Caco-2 (cell line): ENCODE measurements around the gene PMM2. TPM values are rescaled to one million over a fixed set of nuclear protein-coding genes. Genes with fewer than 3 reads are reported as not detected.

Experiments
- BruUV-seq: library from RNA; stranded (reverse); fragments of 400-500 nt; replicated peaks from 2 replicates; lab custom pipeline; 2021; lab: Mats Ljungman, UMichigan
- CTCF ChIA-PET: fragments of 300-600 bp; sonication (Branson Sonifier 250); formaldehyde crosslinking; loops from one replicate; lab custom pipeline; 2022; ENCODE audit warnings: antibody characterized with exemption; lab: Charles Lee
- POLR2A ChIA-PET: fragments of 300-600 bp; sonication (Branson Sonifier 250); formaldehyde crosslinking; loops from one replicate; lab custom pipeline; 2022; ENCODE audit warnings: antibody characterized with exemption; lab: Charles Lee
- DNase-seq, 2 experiments: peaks; one replicate each; pipeline versions ENCODE4 v3.0.0 to v3.0.0-alpha.2; 2020 to 2022
- H3K27me3 ChIP-seq: replicated peaks from 2 replicates; pipeline ENCODE4 v1.6.0; 2011; ENCODE audit warnings: low read length; ENCODE audit not compliant: control insufficient read depth, insufficient read depth
- H3K36me3 ChIP-seq: 2 replicates; pipeline ENCODE4 v1.5.1; 2011; ENCODE audit warnings: low read length; ENCODE audit not compliant: control insufficient read depth, insufficient read depth
- H3K4me1 ChIP-seq: fragments of 250-450 bp; sonication (Bioruptor Pico); 2 replicates; pipeline ENCODE4 v1.5.1; 2020; ENCODE audit warnings: mild to moderate bottlenecking
- H3K4me3 ChIP-seq: 2 replicates; pipeline ENCODE4 v1.5.1; 2011; ENCODE audit warnings: low read depth, mild to moderate bottlenecking, control low read depth, low read length
- H3K9me3 ChIP-seq: fragments of 250-450 bp; sonication (Bioruptor Pico); 2 replicates; pipeline ENCODE4 v1.5.1; 2020; ENCODE audit warnings: mild to moderate bottlenecking, moderate library complexity
- H3K27ac Mint-ChIP-seq: one replicate; pipeline ENCODE4 v1.8.0; 2022; ENCODE audit warnings: mixed read lengths; ENCODE audit not compliant: unreplicated experiment
- H3K27me3 Mint-ChIP-seq: one replicate; pipeline ENCODE4 v1.8.0; 2022; ENCODE audit warnings: mixed read lengths; ENCODE audit not compliant: insufficient read depth, unreplicated experiment
- H3K36me3 Mint-ChIP-seq: one replicate; pipeline ENCODE4 v1.8.0; 2022; ENCODE audit warnings: mild to moderate bottlenecking, mixed read lengths; ENCODE audit not compliant: insufficient read depth, unreplicated experiment
- H3K4me1 Mint-ChIP-seq: one replicate; pipeline ENCODE4 v1.8.0; 2022; ENCODE audit warnings: low read depth, mixed read lengths; ENCODE audit not compliant: unreplicated experiment
- H3K4me3 Mint-ChIP-seq: one replicate; pipeline ENCODE4 v1.8.0; 2022; ENCODE audit warnings: mild to moderate bottlenecking, moderate library complexity, mixed read lengths; ENCODE audit not compliant: unreplicated experiment
- H3K9me3 Mint-ChIP-seq: one replicate; pipeline ENCODE4 v1.8.0; 2022; ENCODE audit warnings: mixed read lengths; ENCODE audit not compliant: unreplicated experiment
- CTCF ChIP-seq, 2 experiments: fragments of 200-600 bp in 1 of 2; IDR thresholded peaks; 1 replicate in 1 of 2; 2 replicates in 1 of 2; pipeline versions ENCODE4 v1.5.1 to v1.8.0; 2011 to 2022; ENCODE audit warnings: antibody characterized with exemption in 1 of 2, control low read depth in 1 of 2, inconsistent platforms in 1 of 2, low read depth in 1 of 2, low read length in 1 of 2, mild to moderate bottlenecking in 1 of 2, moderate library complexity in 1 of 2; ENCODE audit not compliant: insufficient read depth in 1 of 2, severe bottlenecking in 1 of 2, unreplicated experiment in 1 of 2
- intact Hi-C: fragments of 100-400 bp; cut with micrococcal nuclease; formaldehyde crosslinking; loops from one replicate; pipeline ENCODE4 v1.10.0; 2022; ENCODE audit not compliant: unreplicated experiment
- total RNA-seq: library from RNA; stranded (reverse); gene quantifications from 2 replicates; pipeline ENCODE4 v1.2.3, GENCODE V29; 2022

PMM2 gene
- total RNA-seq, 1 experiment from 2014 or later = 69.0 TPM

GRCh38 chr16:8762254-8762653, 35.4 kb upstream of the PMM2 start:
- POLR2A ChIA-PET = no interaction called here
- H3K9me3 ChIP-seq = no peaks in the 10 kb centered on the region
- Mint-ChIP-seq H3K4me1 (no peaks in the 10 kb centered on the region), H3K9me3 (peaks cover 10% of the 10 kb centered on the region), H3K36me3 (peaks cover 13% of the 10 kb centered on the region), H3K27ac (no peak overlapping the region), H3K27me3 (no peaks in the 10 kb centered on the region), H3K4me3 (no peak overlapping the region)
- no peak for DNase-seq
- TF ChIP-seq CTCF (IDR thresholded peaks at IDR 0.05; ENCODE audit: insufficient read depth in 1 of 2, low read depth in 1 of 2, low read length in 1 of 2, severe bottlenecking in 1 of 2, unreplicated experiment in 1 of 2) = no peak
- H3K36me3 ChIP-seq = no peaks in the 10 kb centered on the region
- BruUV-seq = no TSS peak
- intact Hi-C loops = no loop called here
- no peaks in the 10 kb centered on the region for H3K4me1 ChIP-seq
- CTCF ChIA-PET = no interaction called here
- no peaks in the 10 kb centered on the region for H3K27me3 ChIP-seq
- H3K4me3 ChIP-seq = no peak overlapping the region

DNA sequence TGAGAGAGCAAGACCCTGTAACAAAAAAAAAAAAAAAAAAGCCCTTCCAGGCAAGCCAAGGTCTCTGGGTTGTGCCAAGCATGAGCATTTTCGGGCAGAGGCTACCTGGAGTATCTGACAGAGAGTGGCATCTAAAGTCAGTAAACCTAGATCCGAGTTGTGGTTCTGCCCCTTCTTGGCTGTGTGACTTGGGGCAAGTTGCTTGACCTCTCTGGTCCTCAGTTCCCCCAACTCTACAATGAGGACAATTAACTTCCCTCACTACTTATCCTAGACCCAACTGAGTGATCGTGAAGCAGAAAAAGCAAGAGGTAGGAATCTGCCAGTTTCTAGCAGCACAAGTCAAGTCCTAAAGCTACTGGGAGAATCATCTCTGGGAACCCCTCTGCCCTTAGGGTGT, 34.6 kb upstream of the PMM2 start:
- H3K4me3 Mint-ChIP-seq = no peak overlapping the region
- CTCF ChIA-PET = no interaction called here
- H3K9me3 ChIP-seq = no peaks in the 10 kb centered on the region
- H3K27me3 Mint-ChIP-seq = no peaks in the 10 kb centered on the region
- no peaks in the 10 kb centered on the region for H3K4me1 ChIP-seq
- no peak for TF ChIP-seq CTCF (IDR thresholded peaks at IDR 0.05; ENCODE audit: insufficient read depth in 1 of 2, low read depth in 1 of 2, low read length in 1 of 2, severe bottlenecking in 1 of 2, unreplicated experiment in 1 of 2)
- DNase-seq = no peak
- peaks cover 13% of the 10 kb centered on the region for H3K36me3 Mint-ChIP-seq
- peaks cover 10% of the 10 kb centered on the region for H3K9me3 Mint-ChIP-seq
- H3K4me3 ChIP-seq = no peak overlapping the region
- POLR2A ChIA-PET = no interaction called here
- no TSS peak for BruUV-seq
- H3K4me1 Mint-ChIP-seq = no peaks in the 10 kb centered on the region
- intact Hi-C loops = no loop called here
- no peak overlapping the region for H3K27ac Mint-ChIP-seq
- H3K36me3 ChIP-seq = no peaks in the 10 kb centered on the region
- H3K27me3 ChIP-seq = no peaks in the 10 kb centered on the region

DNA sequence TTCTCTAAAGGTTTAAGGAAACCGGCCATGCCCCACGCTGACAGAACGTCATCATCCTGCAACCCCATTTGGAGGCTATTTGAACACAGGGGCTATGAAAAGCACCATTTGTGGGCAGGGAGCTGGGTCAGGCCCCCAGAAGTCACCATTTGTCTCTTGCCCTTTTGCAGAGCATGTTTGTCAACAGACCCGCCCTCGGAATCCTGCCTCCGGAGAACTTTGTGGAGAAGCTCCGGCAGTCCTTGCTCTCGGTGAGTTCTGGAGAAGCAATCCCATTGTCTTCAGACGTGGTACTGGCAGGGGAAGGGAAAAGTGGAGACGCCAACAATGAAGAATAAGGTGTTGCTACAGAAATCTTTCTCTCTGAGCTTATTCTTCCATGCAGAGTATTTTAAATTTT, 33.7 kb upstream of the PMM2 start:
- no peak overlapping the region for H3K27ac Mint-ChIP-seq
- POLR2A ChIA-PET = no interaction called here

More for the DNA sequence above, 33.7 kb upstream of the PMM2 start:
- Histone ChIP-seq H3K27me3 (no peaks in the 10 kb centered on the region), H3K4me3 (no peak overlapping the region), H3K4me1 (no peaks in the 10 kb centered on the region), H3K36me3 (no peaks in the 10 kb centered on the region), H3K9me3 (no peaks in the 10 kb centered on the region)
- TF ChIP-seq CTCF (IDR thresholded peaks at IDR 0.05; ENCODE audit: insufficient read depth in 1 of 2, low read depth in 1 of 2, low read length in 1 of 2, severe bottlenecking in 1 of 2, unreplicated experiment in 1 of 2) = no peak
- CTCF ChIA-PET = no interaction called here
- peaks cover 13% of the 10 kb centered on the region for H3K36me3 Mint-ChIP-seq
- no peak overlapping the region for H3K4me3 Mint-ChIP-seq
- no peaks in the 10 kb centered on the region for H3K27me3 Mint-ChIP-seq
- no TSS peak for BruUV-seq
- no peak for DNase-seq
- intact Hi-C loops = no loop called here
- no peaks in the 10 kb centered on the region for H3K4me1 Mint-ChIP-seq
- H3K9me3 Mint-ChIP-seq = peaks cover 10% of the 10 kb centered on the region
